A549 (cell line): Measurements from ENCODE around the gene ACTR5. TPM values are rescaled to one million over a fixed set of nuclear protein-coding genes. Genes with fewer than 3 reads are reported as not detected.

Source experiments
- ATAC-seq, 2 experiments: fragments of 200-7000 bp in 1 of 2; fragments of >200 bp in 1 of 2; cut with Nextera tagmentation in 1 of 2; cut with Tn5 transposase in 1 of 2; 3 replicates each; pipeline versions ENCODE4 v1.8.0 to v1.9.1; 2018 to 2020; ENCODE audit warnings: mild to moderate bottlenecking in 1 of 2, moderate library complexity in 1 of 2
- CTCF ChIA-PET: fragments of 300-600 bp; sonication (Branson Sonifier 250); formaldehyde crosslinking; extraction: SDS; loops from one replicate; lab custom pipeline; 2021; ENCODE audit warnings: antibody characterized with exemption, inconsistent platforms; lab: Yijun Ruan, JAX
- POLR2A ChIA-PET: fragments of 350-600 bp; formaldehyde crosslinking; extraction: SDS; loops from one replicate; lab custom pipeline; 2021; ENCODE audit warnings: antibody characterized with exemption, inconsistent platforms; lab: Yijun Ruan, JAX
- DNase-seq, 2 experiments: peaks; one replicate each; pipeline versions ENCODE4 v3.0.0 to v3.0.0-alpha.2; 2011 to 2016; ENCODE audit warnings: low read depth in 1 of 2, low spot score in 1 of 2
- FAIRE-seq: peaks from 2 replicates; lab custom pipeline; 2011; peaks lifted over from hg19 to GRCh38; lab: Jason Lieb, UNC
- H3K27ac ChIP-seq, 2 experiments: fragments of >200 bp; sonication (Bioruptor Twin); formaldehyde crosslinking; 3 replicates each; pipeline ENCODE4 v1.5.1; 2016 to 2017
- H3K4me1 ChIP-seq: fragments of >200 bp; sonication (Bioruptor Twin); formaldehyde crosslinking; 3 replicates; pipeline ENCODE4 v1.6.1; 2016
- H3K4me2 ChIP-seq: fragments of >200 bp; sonication (Bioruptor Twin); formaldehyde crosslinking; 3 replicates; pipeline ENCODE4 v1.6.1; 2016
- H3K4me3 ChIP-seq: fragments of >200 bp; sonication (Bioruptor Twin); formaldehyde crosslinking; 3 replicates; pipeline ENCODE4 v1.5.1; 2016
- H3K9me3 ChIP-seq: fragments of >200 bp; sonication (Bioruptor Twin); formaldehyde crosslinking; 3 replicates; pipeline ENCODE4 v1.6.1; 2016
- BCL3 ChIP-seq: fragments of >200 bp; sonication (Bioruptor Twin); formaldehyde crosslinking; IDR thresholded peaks from 3 replicates; pipeline ENCODE4 v1.6.1; 2016
- CEBPB ChIP-seq, 2 experiments: fragments of >200 bp in 1 of 2; sonication (Bioruptor Twin) in 1 of 2; formaldehyde crosslinking in 1 of 2; IDR thresholded peaks; 2 replicates each; pipeline ENCODE4 v1.6.1; 2012 to 2016
- EHF ChIP-seq: fragments of 250-450 bp; sonication (Bioruptor Pico); IDR thresholded peaks from 2 replicates; pipeline ENCODE4 v1.5.0; 2020; ENCODE audit warnings: mild to moderate bottlenecking
- EP300 ChIP-seq, 2 experiments: fragments of >200 bp; sonication (Bioruptor Twin); formaldehyde crosslinking; IDR thresholded peaks; 2 replicates in 1 of 2; 3 replicates in 1 of 2; pipeline ENCODE4 v1.6.1; 2016 to 2017
- GATA3 ChIP-seq: IDR thresholded peaks from 2 replicates; pipeline ENCODE4 v1.6.1; 2012; ENCODE audit warnings: borderline replicate concordance
- HOXA7 ChIP-seq: fragments of 250-450 bp; sonication (Bioruptor Pico); IDR thresholded peaks from 2 replicates; pipeline ENCODE4 v1.5.0; 2020; ENCODE audit warnings: mild to moderate bottlenecking, moderate library complexity
- JUNB ChIP-seq: fragments of >200 bp; sonication (Bioruptor Twin); formaldehyde crosslinking; IDR thresholded peaks from 2 replicates; pipeline ENCODE4 v1.6.1; 2016
- KDM1A ChIP-seq: fragments of 200-600 bp; sonication (generic); IDR thresholded peaks from 2 replicates; pipeline ENCODE4 v1.6.1; 2016; ENCODE audit warnings: low read depth, mild to moderate bottlenecking
- MAZ ChIP-seq: fragments of 150-350 bp; IDR thresholded peaks from 2 replicates; pipeline ENCODE4 v1.6.1; 2014; ENCODE audit warnings: antibody characterized with exemption, low read depth, low read length, borderline replicate concordance
- MYC ChIP-seq: IDR thresholded peaks from 2 replicates; pipeline ENCODE4 v1.6.1; 2012; ENCODE audit warnings: mild to moderate bottlenecking, inconsistent platforms, low read length, improper control_type of control experiment, borderline replicate concordance
- PHF8 ChIP-seq: fragments of 200-600 bp; sonication (generic); IDR thresholded peaks from 2 replicates; pipeline ENCODE4 v1.6.1; 2016; ENCODE audit warnings: low read depth, mild to moderate bottlenecking, antibody characterized with exemption, moderate library complexity, borderline replicate concordance
- POLR2A ChIP-seq: IDR thresholded peaks from 2 replicates; pipeline ENCODE4 v1.6.1; 2012; ENCODE audit warnings: mild to moderate bottlenecking, low read length
- POLR2AphosphoS2 ChIP-seq: conservative IDR thresholded peaks from 2 replicates; pipeline ENCODE4 v1.6.1; 2012; ENCODE audit warnings: low read length, improper control_type of control experiment, inconsistent platforms
- RAD21 ChIP-seq, 2 experiments: fragments of >200 bp in 1 of 2; sonication (Bioruptor Twin) in 1 of 2; formaldehyde crosslinking in 1 of 2; IDR thresholded peaks in 1 of 2; conservative IDR thresholded peaks in 1 of 2; 2 replicates in 1 of 2; 3 replicates in 1 of 2; pipeline ENCODE4 v1.6.1; 2012 to 2018; ENCODE audit warnings: inconsistent platforms in 1 of 2
- RARB ChIP-seq: fragments of 250-450 bp; sonication (Bioruptor Pico); IDR thresholded peaks from 2 replicates; pipeline ENCODE4 v1.8.0; 2021; ENCODE audit warnings: mild to moderate bottlenecking, moderate library complexity
- RCOR1 ChIP-seq: fragments of 150-350 bp; IDR thresholded peaks from 2 replicates; pipeline ENCODE4 v1.6.1; 2014; ENCODE audit warnings: antibody characterized with exemption, low read length, low read depth
- REST ChIP-seq: fragments of 200-600 bp; sonication (generic); IDR thresholded peaks from 2 replicates; pipeline ENCODE4 v1.6.1; 2016; ENCODE audit warnings: antibody characterized with exemption, mild to moderate bottlenecking, moderate library complexity
- SMC3 ChIP-seq: fragments of >200 bp; sonication (Bioruptor Twin); formaldehyde crosslinking; IDR thresholded peaks from 3 replicates; pipeline ENCODE4 v1.6.1; 2018; ENCODE audit warnings: inconsistent platforms
- TP53 ChIP-seq: fragments of 250-450 bp; sonication (Bioruptor Pico); IDR thresholded peaks from 2 replicates; pipeline ENCODE4 v1.5.0; 2021; ENCODE audit warnings: mild to moderate bottlenecking, moderate library complexity
- ZC3H11A ChIP-seq: fragments of 450-650 bp; IDR thresholded peaks from 2 replicates; pipeline ENCODE4 v1.6.1; 2014; ENCODE audit warnings: antibody characterized with exemption, mild to moderate bottlenecking
- ZSCAN20 ChIP-seq: fragments of 250-450 bp; sonication (Bioruptor Pico); IDR thresholded peaks from 2 replicates; pipeline ENCODE4 v1.8.0; 2022; ENCODE audit warnings: mild to moderate bottlenecking, moderate library complexity
- WGBS: methylation state at CpG from one replicate; pipeline ENCODE4 v1.1.6; 2017; ENCODE audit errors: missing lambda C conversion rate; 5-methylcytosine and 5-hydroxymethylcytosine counted together
- polyA plus RNA-seq, 4 experiments: library from polyadenylated mRNA; depleted of rRNA in 3 of 4; stranded (reverse); fragments of >200 nt; fragmentation: RNase III in 1 of 4; extraction: RNeasy Plus Mini Kit Qiagen cat#74134 plus additional on column Dnase treatment in 1 of 4; gene quantifications; 2 replicates in 3 of 4; 3 replicates in 1 of 4; pipeline ENCODE4 v1.2.3, GENCODE V29; 2011 to 2017
- TF ChIP-seq, protein P1 (sequence below): fragments of 150-350 bp; IDR thresholded peaks from 2 replicates; pipeline ENCODE4 v1.6.1; 2014; ENCODE audit warnings: low read depth, mild to moderate bottlenecking, low read length
- TF ChIP-seq, protein P2 (sequence below): IDR thresholded peaks from 2 replicates; pipeline ENCODE4 v1.6.1; 2012; ENCODE audit warnings: low read depth, borderline replicate concordance
- TF ChIP-seq, protein P3 (sequence below): fragments of >200 bp; sonication (Bioruptor Twin); formaldehyde crosslinking; IDR thresholded peaks from 3 replicates; pipeline ENCODE4 v1.5.1; 2016
- TF ChIP-seq, protein P4 (sequence below): fragments of 450-650 bp; IDR thresholded peaks from 2 replicates; pipeline ENCODE4 v1.6.1; 2014; ENCODE audit warnings: antibody characterized with exemption
- TF ChIP-seq, protein P5 (sequence below): IDR thresholded peaks from 2 replicates; pipeline ENCODE4 v1.6.1; 2012

The ACTR5 gene
- polyA plus RNA-seq, 2 of the 4 experiments (the other 2 are of a cell fraction) = 9.3 to 11.9 TPM

- FAIRE-seq = no peak
- no peak for ATAC-seq
- no peak overlapping the region for H3K4me3 ChIP-seq
- no peaks in the 10 kb centered on the region for H3K9me3 ChIP-seq
- no peak overlapping the region for H3K4me2 ChIP-seq
- ChIA-PET POLR2A (no interaction called here), CTCF (interaction anchor here (0.6 to 4.1 kb wide), 19 partner anchors 10 to 445 kb away, joined by 3 to 52 read pairs (median 3); partner anchors contain the start of genes ACTR5 and PPP1R16B)
- H3K27ac ChIP-seq = no peak overlapping the region
- 17% methylated on average over 4 of the region's 4 CpGs for WGBS
- H3K4me1 ChIP-seq = peaks cover 5% of the 10 kb centered on the region; the same call in 1 of the 3 replicates
- no peak for DNase-seq
- TF ChIP-seq JUNB (no peak), MYC (no peak), ZC3H11A (no peak), HOXA7 (no peak), ZSCAN20 (CRISPR knock-in tag) (no peak), MAZ (no peak), EHF (CRISPR knock-in tag) (no peak), RAD21 (conservative IDR thresholded peaks at IDR 0.05 in 1 of 2, IDR thresholded peaks at IDR 0.05 in 1 of 2) (no peak), GATA3 (no peak), BCL3 (no peak), TP53 (no peak), EP300 (IDR thresholded peaks at IDR 0.05) (no peak), RARB (CRISPR knock-in tag) (no peak), PHF8 (no peak)
- TF ChIP-seq, protein P1, sequence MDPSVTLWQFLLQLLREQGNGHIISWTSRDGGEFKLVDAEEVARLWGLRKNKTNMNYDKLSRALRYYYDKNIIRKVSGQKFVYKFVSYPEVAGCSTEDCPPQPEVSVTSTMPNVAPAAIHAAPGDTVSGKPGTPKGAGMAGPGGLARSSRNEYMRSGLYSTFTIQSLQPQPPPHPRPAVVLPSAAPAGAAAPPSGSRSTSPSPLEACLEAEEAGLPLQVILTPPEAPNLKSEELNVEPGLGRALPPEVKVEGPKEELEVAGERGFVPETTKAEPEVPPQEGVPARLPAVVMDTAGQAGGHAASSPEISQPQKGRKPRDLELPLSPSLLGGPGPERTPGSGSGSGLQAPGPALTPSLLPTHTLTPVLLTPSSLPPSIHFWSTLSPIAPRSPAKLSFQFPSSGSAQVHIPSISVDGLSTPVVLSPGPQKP = no peak
- TF ChIP-seq, protein P2, sequence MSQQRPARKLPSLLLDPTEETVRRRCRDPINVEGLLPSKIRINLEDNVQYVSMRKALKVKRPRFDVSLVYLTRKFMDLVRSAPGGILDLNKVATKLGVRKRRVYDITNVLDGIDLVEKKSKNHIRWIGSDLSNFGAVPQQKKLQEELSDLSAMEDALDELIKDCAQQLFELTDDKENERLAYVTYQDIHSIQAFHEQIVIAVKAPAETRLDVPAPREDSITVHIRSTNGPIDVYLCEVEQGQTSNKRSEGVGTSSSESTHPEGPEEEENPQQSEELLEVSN = no peak
- TF ChIP-seq, protein P3, sequence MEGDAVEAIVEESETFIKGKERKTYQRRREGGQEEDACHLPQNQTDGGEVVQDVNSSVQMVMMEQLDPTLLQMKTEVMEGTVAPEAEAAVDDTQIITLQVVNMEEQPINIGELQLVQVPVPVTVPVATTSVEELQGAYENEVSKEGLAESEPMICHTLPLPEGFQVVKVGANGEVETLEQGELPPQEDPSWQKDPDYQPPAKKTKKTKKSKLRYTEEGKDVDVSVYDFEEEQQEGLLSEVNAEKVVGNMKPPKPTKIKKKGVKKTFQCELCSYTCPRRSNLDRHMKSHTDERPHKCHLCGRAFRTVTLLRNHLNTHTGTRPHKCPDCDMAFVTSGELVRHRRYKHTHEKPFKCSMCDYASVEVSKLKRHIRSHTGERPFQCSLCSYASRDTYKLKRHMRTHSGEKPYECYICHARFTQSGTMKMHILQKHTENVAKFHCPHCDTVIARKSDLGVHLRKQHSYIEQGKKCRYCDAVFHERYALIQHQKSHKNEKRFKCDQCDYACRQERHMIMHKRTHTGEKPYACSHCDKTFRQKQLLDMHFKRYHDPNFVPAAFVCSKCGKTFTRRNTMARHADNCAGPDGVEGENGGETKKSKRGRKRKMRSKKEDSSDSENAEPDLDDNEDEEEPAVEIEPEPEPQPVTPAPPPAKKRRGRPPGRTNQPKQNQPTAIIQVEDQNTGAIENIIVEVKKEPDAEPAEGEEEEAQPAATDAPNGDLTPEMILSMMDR = no peak
- TF ChIP-seq, protein P4, sequence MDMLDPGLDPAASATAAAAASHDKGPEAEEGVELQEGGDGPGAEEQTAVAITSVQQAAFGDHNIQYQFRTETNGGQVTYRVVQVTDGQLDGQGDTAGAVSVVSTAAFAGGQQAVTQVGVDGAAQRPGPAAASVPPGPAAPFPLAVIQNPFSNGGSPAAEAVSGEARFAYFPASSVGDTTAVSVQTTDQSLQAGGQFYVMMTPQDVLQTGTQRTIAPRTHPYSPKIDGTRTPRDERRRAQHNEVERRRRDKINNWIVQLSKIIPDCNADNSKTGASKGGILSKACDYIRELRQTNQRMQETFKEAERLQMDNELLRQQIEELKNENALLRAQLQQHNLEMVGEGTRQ = no peak
Measured at GRCh38 chr20:38732981-38733380, 15.3 kb upstream of the ACTR5 start.

DNA sequence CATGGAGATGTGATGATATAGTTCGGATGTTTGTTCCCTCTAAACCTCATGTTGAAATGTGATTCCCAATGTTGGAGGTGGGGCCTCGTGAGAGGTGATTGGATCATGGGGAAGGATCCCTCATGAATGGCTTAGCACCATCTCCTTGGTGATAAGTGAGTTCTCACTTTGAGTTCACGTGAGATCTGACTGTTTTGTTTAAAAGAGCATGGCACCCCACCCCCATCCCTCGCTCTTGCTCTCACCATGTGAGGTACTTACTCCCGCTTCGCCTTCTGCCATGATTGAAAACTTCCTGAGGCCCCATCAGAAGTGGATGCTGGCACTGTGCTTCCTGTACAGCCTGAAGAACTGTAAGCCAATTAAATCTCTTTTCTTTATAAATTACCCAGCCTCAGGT is 13.1 kb upstream of the ACTR5 start:
- ChIA-PET POLR2A (no interaction called here), CTCF (interaction anchor here (1.2 to 1.4 kb wide), 2 partner anchors 16 to 18 kb away, joined by 3 read pairs; no protein-coding TSS in a partner anchor)
- H3K9me3 ChIP-seq = no peaks in the 10 kb centered on the region
- DNase-seq (no peak), ATAC-seq (no peak), FAIRE-seq (no peak)
- no peak overlapping the region for H3K4me3 ChIP-seq
- TF ChIP-seq, protein P5, sequence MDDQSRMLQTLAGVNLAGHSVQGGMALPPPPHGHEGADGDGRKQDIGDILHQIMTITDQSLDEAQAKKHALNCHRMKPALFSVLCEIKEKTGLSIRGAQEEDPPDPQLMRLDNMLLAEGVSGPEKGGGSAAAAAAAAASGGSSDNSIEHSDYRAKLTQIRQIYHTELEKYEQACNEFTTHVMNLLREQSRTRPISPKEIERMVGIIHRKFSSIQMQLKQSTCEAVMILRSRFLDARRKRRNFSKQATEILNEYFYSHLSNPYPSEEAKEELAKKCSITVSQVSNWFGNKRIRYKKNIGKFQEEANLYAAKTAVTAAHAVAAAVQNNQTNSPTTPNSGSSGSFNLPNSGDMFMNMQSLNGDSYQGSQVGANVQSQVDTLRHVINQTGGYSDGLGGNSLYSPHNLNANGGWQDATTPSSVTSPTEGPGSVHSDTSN = no peak
- TF ChIP-seq RCOR1 (no peak), SMC3 (no peak), ZC3H11A (no peak), CEBPB (IDR thresholded peaks at IDR 0.05) (no peak), POLR2A (no peak), REST (no peak), MAZ (no peak), POLR2AphosphoS2 (no peak), KDM1A (no peak)
- TF ChIP-seq, protein P4 = no peak
- 26% methylated on average over 6 of the region's 6 CpGs for WGBS
- peaks cover 5% of the 10 kb centered on the region; the same call in 1 of the 3 replicates for H3K4me1 ChIP-seq
- H3K4me2 ChIP-seq = no peak overlapping the region
- no peak overlapping the region for H3K27ac ChIP-seq
